Cardiac muscle cell (in vitro differentiated cells and primary cell): ENCODE data around the gene HAT1. TPM values are rescaled to one million over a fixed set of nuclear protein-coding genes. Genes with fewer than 3 reads are reported as not detected.

Experiments used
- DNase-seq, 2 donors: peaks; one replicate each; pipeline versions ENCODE4 v3.0.0 to v3.0.0-alpha.2; 2010 to 2017; ENCODE audit warnings: low read depth in 1 of 2, low spot score in 1 of 2
- H3K27ac ChIP-seq: fragments of 200-600 bp; sonication (generic); 2 replicates; pipeline ENCODE4 v1.5.1; 2016
- H3K27me3 ChIP-seq: fragments of 200-600 bp; sonication (generic); 2 replicates; pipeline ENCODE4 v1.6.0; 2016; ENCODE audit warnings: control low read depth
- H3K36me3 ChIP-seq: fragments of 200-600 bp; sonication (generic); 2 replicates; pipeline ENCODE4 v1.5.1; 2016; ENCODE audit warnings: control low read depth
- H3K4me1 ChIP-seq: fragments of 200-600 bp; sonication (generic); 2 replicates; pipeline ENCODE4 v1.8.1; 2017; ENCODE audit warnings: low read depth, mild to moderate bottlenecking, mixed run types
- H3K4me3 ChIP-seq: fragments of 200-600 bp; sonication (generic); 2 replicates; pipeline ENCODE4 v1.5.1; 2016; ENCODE audit warnings: mild to moderate bottlenecking
- H3K9me3 ChIP-seq: fragments of 200-600 bp; sonication (generic); 2 replicates; pipeline ENCODE4 v1.5.1; 2017; ENCODE audit warnings: low read depth, mild to moderate bottlenecking, control low read depth
- polyA plus RNA-seq: library from polyadenylated mRNA; unstranded; fragments of >200 nt; fragmentation: Nextera tagmentation; extraction: Ambion mirVana; gene quantifications from 2 replicates; pipeline ENCODE4 v1.2.1, GENCODE V29; 2016
- total RNA-seq: library from RNA; depleted of rRNA; stranded (reverse); fragments of >200 nt; gene quantifications from 2 replicates; pipeline ENCODE4 v1.2.3, GENCODE V29; 2016
- TF ChIP-seq, protein P1 (sequence below): IDR thresholded peaks from 2 replicates; pipeline ENCODE4 v1.5.1; 2012; ENCODE audit warnings: low read depth, mild to moderate bottlenecking, low read length

The HAT1 gene
- total and polyA plus RNA-seq, 2 experiments from 2014 or later = 30.7 to 84.0 TPM

DNA sequence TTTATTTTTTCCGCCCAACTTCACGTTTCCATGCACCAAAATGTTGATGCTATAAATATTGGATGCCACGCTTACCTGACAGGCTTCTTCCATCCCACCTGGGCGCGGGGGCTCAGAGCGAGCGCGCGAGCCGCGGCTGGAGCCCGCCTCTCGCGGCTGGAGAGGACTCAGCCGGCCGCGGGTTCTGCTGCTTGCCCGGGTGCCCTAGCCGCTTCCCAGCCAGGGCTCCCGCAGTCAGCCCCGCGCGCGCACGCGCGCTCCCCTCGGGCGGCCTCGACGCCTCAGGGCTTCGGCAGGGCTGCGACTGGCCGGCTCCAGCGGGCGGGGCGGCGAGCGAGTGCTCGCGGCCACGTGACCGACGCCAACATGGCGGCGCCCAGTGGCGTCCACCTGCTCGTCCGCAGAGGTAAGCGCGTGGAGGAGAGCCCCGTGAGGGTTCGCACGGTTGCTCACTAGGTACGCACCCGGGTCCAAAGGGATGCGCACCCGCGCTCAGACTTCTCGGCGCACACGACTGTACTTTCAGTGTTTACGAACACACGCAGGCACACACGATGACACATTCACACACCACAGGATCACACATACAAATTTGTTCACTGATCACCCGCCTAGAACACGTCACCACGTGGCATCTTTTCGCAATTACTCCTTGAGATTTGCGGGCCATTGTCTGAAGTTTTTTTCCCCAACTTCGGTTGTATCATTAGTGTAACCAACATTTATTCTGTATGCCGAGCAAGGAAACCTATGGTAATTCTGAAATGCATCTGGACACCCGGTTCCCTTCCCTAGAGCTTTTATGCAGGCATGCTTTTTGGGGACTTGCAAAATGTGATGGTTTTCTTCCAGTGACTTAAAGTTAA is 77.6 kb downstream of the HAT1 start, which contains the start of gene METAP1D:
Gene METAP1D (plus strand): TSS at position 350 of the 866 bp plus-strand sequence. CDS start 17 bp downstream, at position 367.
- Histone ChIP-seq H3K9me3 (no peaks in the 10 kb centered on the region), H3K4me1 (no peaks in the 10 kb centered on the region), H3K27me3 (peaks cover 44% of the 10 kb centered on the region), H3K27ac (no peak within 1 kb of the TSS), H3K36me3 (no peaks in the 10 kb centered on the region), H3K4me3 (peak within 1 kb of the TSS; percentile 51)
- TF ChIP-seq, protein P1, sequence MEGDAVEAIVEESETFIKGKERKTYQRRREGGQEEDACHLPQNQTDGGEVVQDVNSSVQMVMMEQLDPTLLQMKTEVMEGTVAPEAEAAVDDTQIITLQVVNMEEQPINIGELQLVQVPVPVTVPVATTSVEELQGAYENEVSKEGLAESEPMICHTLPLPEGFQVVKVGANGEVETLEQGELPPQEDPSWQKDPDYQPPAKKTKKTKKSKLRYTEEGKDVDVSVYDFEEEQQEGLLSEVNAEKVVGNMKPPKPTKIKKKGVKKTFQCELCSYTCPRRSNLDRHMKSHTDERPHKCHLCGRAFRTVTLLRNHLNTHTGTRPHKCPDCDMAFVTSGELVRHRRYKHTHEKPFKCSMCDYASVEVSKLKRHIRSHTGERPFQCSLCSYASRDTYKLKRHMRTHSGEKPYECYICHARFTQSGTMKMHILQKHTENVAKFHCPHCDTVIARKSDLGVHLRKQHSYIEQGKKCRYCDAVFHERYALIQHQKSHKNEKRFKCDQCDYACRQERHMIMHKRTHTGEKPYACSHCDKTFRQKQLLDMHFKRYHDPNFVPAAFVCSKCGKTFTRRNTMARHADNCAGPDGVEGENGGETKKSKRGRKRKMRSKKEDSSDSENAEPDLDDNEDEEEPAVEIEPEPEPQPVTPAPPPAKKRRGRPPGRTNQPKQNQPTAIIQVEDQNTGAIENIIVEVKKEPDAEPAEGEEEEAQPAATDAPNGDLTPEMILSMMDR = no peak
- peak; percentile 94 to 95 for DNase-seq

DNA sequence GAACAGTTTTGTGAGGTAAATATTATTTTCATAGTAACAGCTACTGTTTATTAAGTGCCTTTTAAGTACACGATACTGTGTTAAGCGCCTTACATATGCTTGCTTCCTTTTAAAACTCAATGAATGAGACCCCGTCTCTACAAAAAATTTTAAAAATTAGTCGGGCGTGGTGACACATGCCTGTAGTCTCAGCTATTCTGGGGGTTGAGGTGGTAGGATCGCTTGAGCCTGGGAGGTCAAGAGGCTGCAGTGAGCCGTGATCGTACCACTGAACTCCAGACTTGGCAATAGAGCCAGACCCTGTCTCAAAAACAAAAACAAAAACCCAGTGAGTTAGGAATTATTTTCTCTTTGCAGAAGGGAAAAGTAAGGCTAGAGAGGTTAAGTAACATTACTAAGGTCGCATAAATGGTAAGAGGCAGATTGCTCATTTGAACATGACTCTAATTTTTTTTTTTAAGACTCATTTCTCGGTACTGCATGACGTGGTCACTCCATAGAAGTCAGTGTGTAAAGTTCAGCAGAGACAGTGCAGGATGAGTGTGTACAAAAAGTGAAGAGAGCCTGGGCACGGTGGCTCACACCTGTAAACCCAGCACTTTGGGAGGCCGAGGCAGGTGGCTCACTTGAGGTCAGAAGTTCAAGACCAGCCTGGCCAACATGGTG is 78.6 kb downstream of the HAT1 start:
- no peak for DNase-seq
- H3K9me3 ChIP-seq = no peaks in the 10 kb centered on the region
- no peaks in the 10 kb centered on the region for H3K36me3 ChIP-seq
- no peaks in the 10 kb centered on the region for H3K4me1 ChIP-seq
- peaks cover 34% of the 10 kb centered on the region for H3K27me3 ChIP-seq
- no peak overlapping the region for H3K27ac ChIP-seq
- TF ChIP-seq, protein P1 = no peak
- H3K4me3 ChIP-seq = peak overlapping the region; percentile 51

DNA sequence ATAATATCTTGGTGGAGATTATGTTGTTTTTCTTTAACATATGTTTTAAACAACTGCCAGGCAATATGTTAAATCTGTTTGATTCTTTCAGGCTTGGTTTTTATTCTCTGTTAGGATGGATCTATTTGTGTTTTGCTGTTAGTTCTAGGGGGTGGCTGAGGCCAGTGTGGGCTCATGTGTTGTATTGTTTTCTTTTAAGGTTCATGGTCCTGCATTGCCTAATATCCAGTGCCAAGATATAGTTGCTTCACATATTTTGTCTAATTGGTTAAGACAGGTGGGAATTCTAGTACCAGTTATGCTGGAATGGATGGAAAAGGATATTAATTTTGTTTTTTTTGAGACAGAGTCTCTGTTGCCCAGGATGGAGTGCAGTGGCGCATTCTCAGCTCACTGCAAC is 85.1 kb downstream of the HAT1 start:
- TF ChIP-seq, protein P1 = no peak

DNA sequence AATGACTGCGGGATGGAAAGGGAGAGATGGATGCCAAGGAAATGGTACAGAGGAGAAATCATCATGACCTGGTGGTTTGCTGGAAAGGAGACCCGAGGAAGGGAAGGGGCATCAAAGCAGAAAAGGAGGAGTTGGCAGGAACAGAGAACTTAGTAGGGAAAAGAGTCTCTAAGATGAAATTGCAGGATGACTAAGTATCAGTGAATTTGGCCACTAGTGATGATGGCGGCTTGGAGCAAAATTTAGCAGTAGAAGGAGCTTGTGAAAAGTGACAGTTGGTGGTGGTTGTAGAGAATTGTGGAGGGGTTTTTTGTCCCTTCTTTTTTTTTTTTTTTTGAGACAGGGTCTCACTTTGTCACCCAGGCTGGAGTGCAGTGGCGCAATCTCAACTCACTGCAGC is 87.6 kb downstream of the HAT1 start:
- Histone ChIP-seq H3K4me3 (no peak overlapping the region), H3K9me3 (no peaks in the 10 kb centered on the region), H3K4me1 (no peaks in the 10 kb centered on the region), H3K36me3 (no peaks in the 10 kb centered on the region), H3K27ac (no peak overlapping the region), H3K27me3 (no peaks in the 10 kb centered on the region)
- no peak for DNase-seq
- TF ChIP-seq, protein P1 = no peak

More for the DNA sequence above, 85.1 kb downstream of the HAT1 start:
- Histone ChIP-seq H3K27ac (no peak overlapping the region), H3K36me3 (no peaks in the 10 kb centered on the region), H3K4me1 (no peaks in the 10 kb centered on the region), H3K27me3 (no peaks in the 10 kb centered on the region), H3K9me3 (no peaks in the 10 kb centered on the region), H3K4me3 (no peak overlapping the region)
- no peak for DNase-seq

DNA sequence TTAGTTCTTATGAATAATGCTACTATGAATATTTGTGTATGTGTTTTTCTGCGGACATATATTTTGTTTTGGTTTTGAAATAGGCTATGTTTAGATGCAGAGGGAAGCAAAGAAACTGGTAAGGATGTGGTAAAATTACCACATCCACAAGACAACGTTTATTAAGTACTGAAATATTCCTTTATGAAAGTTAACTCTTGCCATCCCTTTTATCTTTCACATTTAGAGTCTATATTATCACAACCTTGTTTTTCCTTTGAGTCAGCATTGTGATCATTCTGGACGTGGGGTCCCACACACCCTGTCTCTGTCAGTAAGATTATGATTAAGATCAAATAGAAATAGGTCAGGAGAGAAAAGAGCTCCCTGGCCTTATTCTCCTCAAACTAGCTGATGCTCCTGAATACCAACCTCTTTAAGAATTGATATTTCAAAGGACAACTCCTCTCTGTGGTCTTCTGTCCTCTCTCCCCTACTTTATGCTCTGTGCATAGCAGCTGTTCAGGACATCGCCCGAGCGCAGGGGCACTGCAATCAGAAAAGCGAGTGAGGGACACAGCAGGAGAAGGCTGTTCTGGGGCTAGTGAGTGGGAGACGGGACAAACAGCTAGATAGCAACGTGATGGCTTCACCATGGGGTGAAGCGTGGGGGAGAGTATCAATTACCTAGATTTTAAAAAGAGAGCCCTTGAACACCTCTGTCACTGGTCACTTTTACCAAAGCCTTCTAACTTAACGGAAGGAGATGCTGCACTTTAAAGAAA is 89.7 kb downstream of the HAT1 start:
- Histone ChIP-seq H3K4me1 (no peaks in the 10 kb centered on the region), H3K36me3 (no peaks in the 10 kb centered on the region), H3K27ac (no peak overlapping the region), H3K9me3 (no peaks in the 10 kb centered on the region), H3K4me3 (no peak overlapping the region), H3K27me3 (no peaks in the 10 kb centered on the region)
- TF ChIP-seq, protein P1 = no peak
- no peak for DNase-seq
